ENCODE data around the gene PARL. TPM values are rescaled to one million over a fixed set of nuclear protein-coding genes. Genes with fewer than 3 reads are reported as not detected.

Gene PARL
- total and polyA plus RNA-seq, 4 donors: 30.0 to 118 (median 54.8) TPM

DNA sequence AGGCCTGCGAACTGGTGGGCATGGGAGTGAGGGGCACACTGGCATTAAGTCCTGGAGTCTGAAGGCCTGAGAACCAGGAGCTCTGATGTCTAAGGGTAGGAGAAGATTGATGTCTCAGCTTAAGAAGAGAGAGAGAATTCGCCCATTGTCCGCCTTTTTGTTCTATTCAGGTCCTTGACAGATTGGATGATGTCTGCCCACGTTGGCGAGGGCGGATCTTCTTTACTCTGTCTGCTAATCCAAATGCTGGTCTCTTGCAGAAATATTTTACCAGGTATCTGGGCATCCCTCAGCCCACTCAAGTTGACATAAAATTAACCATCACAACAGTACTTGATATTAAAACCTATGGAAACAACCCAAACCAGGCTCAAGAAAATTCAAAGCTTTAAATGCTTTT is 103.4 kb downstream of the PARL start:
- WGBS, 2 donors: 93 to 97% methylated on average over 6 of the region's 6 CpGs
- H3K36me3 ChIP-seq (ENCODE audit: control insufficient read depth in 4 of 4, insufficient read depth in 4 of 4, low read length in 4 of 4): peaks cover 27 to 42% (median 29%) of the 10 kb centered on the region in 4 donors
- TF ChIP-seq, protein P1, sequence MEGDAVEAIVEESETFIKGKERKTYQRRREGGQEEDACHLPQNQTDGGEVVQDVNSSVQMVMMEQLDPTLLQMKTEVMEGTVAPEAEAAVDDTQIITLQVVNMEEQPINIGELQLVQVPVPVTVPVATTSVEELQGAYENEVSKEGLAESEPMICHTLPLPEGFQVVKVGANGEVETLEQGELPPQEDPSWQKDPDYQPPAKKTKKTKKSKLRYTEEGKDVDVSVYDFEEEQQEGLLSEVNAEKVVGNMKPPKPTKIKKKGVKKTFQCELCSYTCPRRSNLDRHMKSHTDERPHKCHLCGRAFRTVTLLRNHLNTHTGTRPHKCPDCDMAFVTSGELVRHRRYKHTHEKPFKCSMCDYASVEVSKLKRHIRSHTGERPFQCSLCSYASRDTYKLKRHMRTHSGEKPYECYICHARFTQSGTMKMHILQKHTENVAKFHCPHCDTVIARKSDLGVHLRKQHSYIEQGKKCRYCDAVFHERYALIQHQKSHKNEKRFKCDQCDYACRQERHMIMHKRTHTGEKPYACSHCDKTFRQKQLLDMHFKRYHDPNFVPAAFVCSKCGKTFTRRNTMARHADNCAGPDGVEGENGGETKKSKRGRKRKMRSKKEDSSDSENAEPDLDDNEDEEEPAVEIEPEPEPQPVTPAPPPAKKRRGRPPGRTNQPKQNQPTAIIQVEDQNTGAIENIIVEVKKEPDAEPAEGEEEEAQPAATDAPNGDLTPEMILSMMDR (IDR thresholded peaks at IDR 0.05; ENCODE audit: control extremely low read depth, extremely low read depth): no peak

GRCh38 chr3:183779896-183780465 is 104.7 kb downstream of the PARL start:
- TF ChIP-seq, protein P1 (IDR thresholded peaks at IDR 0.05; ENCODE audit: control extremely low read depth, extremely low read depth): no peak
- ATAC-seq (ENCODE audit: insufficient read depth, low FRiP score) (no peak), DNase-seq (no peak)
- Histone ChIP-seq H3K9ac (ENCODE audit: insufficient read depth in 1 of 2, low read length in 2 of 2) (no peak overlapping the region), H3K36me3 (ENCODE audit: control insufficient read depth in 4 of 4, insufficient read depth in 4 of 4, low read length in 4 of 4) (peaks cover 24 to 45% (median 26%) of the 10 kb centered on the region in 4 donors), H3K27ac (ENCODE audit: low read depth in 1 of 2, low read length in 1 of 2) (no peak overlapping the region), H3K9me3 (ENCODE audit: control insufficient read depth in 4 of 4, insufficient read depth in 3 of 4, low read length in 3 of 4) (no peaks in the 10 kb centered on the region), H3K27me3 (ENCODE audit: control insufficient read depth in 3 of 3, insufficient read depth in 3 of 3, low read length in 2 of 3) (no peaks in the 10 kb centered on the region), H3K4me3 (no peak overlapping the region), H3K4me1 (ENCODE audit: control insufficient read depth in 5 of 5, insufficient read depth in 5 of 5, low read length in 5 of 5) (no peaks in the 10 kb centered on the region)
- 34 to 77% methylated on average over 14 of the region's 14 CpGs for WGBS, 2 donors

More for the DNA sequence above, 103.4 kb downstream of the PARL start:
- Histone ChIP-seq H3K9ac (ENCODE audit: insufficient read depth in 1 of 2, low read length in 2 of 2) (no peak overlapping the region), H3K4me3 (no peak overlapping the region), H3K9me3 (ENCODE audit: control insufficient read depth in 4 of 4, insufficient read depth in 3 of 4, low read length in 3 of 4) (no peaks in the 10 kb centered on the region), H3K27me3 (ENCODE audit: control insufficient read depth in 3 of 3, insufficient read depth in 3 of 3, low read length in 2 of 3) (no peaks in the 10 kb centered on the region), H3K27ac (ENCODE audit: low read depth in 1 of 2, low read length in 1 of 2) (no peak overlapping the region), H3K4me1 (ENCODE audit: control insufficient read depth in 5 of 5, insufficient read depth in 5 of 5, low read length in 5 of 5) (no peaks in the 10 kb centered on the region)
- no peak for ATAC-seq (ENCODE audit: insufficient read depth, low FRiP score)
- no peak for DNase-seq

Small RNAs within 50 kb of the gene (small RNA-seq; reads per million reads assigned to genes)
- gene MIR4448 (ENCODE audit: low replicate concordance): not detected

Other genes starting within 250 kb of the PARL start
- gene KLHL24, start 249.3 kb downstream of the PARL start, total RNA-seq: 100 to 1,000 TPM in 1 of 2 donors, 10 to 100 TPM in 1; 58.1 to 352 TPM
- 10 to 100 TPM; 14.3 to 17.6 TPM for gene KLHL24, start 249.3 kb downstream of the PARL start, polyA plus RNA-seq
- 10 to 100 TPM; 25.2 to 42.9 TPM for gene YEATS2, start 187.1 kb downstream of the PARL start, total RNA-seq
- 10 to 100 TPM in 1 of 2 donors, 1 to 10 TPM in 1; 9.6 to 12.6 TPM for gene YEATS2, start 187.1 kb downstream of the PARL start, polyA plus RNA-seq
- gene MAP6D1, start 59.3 kb downstream of the PARL start, total RNA-seq: 1 to 10 TPM in 1 of 2 donors, under 1 TPM in 1; 0.85 to 1.9 TPM
- gene MAP6D1, start 59.3 kb downstream of the PARL start, polyA plus RNA-seq: 1 to 10 TPM in 1 of 2 donors, under 1 TPM in 1; 0.64 to 1.8 TPM
- 10 to 100 TPM; 29.5 to 78.1 TPM for gene ABCC5, start 133.0 kb upstream of the PARL start, total RNA-seq
- 10 to 100 TPM; 12.1 to 12.4 TPM for gene ABCC5, start 133.0 kb upstream of the PARL start, polyA plus RNA-seq
- not detected for gene HTR3D, start 146.9 kb upstream of the PARL start, total RNA-seq
- not detected for gene HTR3D, start 146.9 kb upstream of the PARL start, polyA plus RNA-seq
- under 1 TPM in 1 of 2 donors, not detected in 1; 0.46 TPM for gene HTR3C, start 168.2 kb upstream of the PARL start, total RNA-seq
- under 1 TPM; 0.09 to 0.47 TPM for gene HTR3C, start 168.2 kb upstream of the PARL start, polyA plus RNA-seq
- not detected for gene HTR3E, start 212.2 kb upstream of the PARL start, total RNA-seq
- not detected for gene HTR3E, start 212.2 kb upstream of the PARL start, polyA plus RNA-seq